ENCODE measurements around the gene DAAM2. TPM values are rescaled to one million over a fixed set of nuclear protein-coding genes. Genes with fewer than 3 reads are reported as not detected.

The DAAM2 gene
- total and polyA plus RNA-seq, 2 of the 8 experiments (the other 6 are each of a cell fraction or from before 2014, with no cell fraction given) = 1.5 to 2.9 TPM

DNA sequence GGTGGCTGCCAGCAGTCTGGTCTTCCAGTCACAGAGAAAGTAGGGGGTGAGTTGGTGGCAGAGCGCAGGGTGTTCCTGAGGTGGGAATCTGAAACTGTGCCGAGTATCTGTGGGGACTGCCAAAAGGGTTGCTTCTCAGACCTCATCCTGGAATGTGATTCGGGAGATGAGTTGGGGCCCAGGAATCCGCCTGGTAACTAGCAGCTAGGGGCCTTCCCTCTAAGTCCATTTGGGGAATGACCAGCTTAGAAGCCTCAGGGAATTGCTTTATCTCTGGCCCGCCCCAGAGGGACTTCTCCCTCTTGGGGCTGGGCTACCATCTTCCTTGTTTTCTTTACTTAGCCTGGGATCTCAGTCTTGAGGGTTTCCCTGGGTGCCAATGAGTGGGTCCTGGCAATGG is 92.5 kb downstream of the DAAM2 start:
- Histone ChIP-seq H3K27ac (ENCODE audit: low read depth, low read length) (no peak overlapping the region), H3K9ac (replicated peaks in 1 of 4; ENCODE audit: extremely low read depth in 1 of 4, low read depth in 3 of 4, low read length in 3 of 4) (no peak overlapping the region)

More for the DNA sequence above, 92.5 kb downstream of the DAAM2 start:
- H2AK5ac ChIP-seq (ENCODE audit: low read depth, low read length) = no peak overlapping the region
- no peak overlapping the region for H4K8ac ChIP-seq (ENCODE audit: extremely low read depth, insufficient read depth, low read length)
- H3K9me3 ChIP-seq (ENCODE audit: insufficient read depth in 2 of 2, low read depth in 1 of 2, low read length in 1 of 2) = no peaks in the 10 kb centered on the region
- H3K23ac ChIP-seq (ENCODE audit: insufficient read length) = no peak overlapping the region
- no peaks in the 10 kb centered on the region for H3K79me2 ChIP-seq (ENCODE audit: control insufficient read depth in 1 of 2, insufficient read depth in 2 of 2, low read length in 2 of 2)
- 78% methylated on average over 5 of the region's 5 CpGs; no CpG with 5 or more reads in 1 of the 2 experiments for WGBS, 2 experiments (ENCODE audit: extremely low coverage in 1 of 2, insufficient coverage in 1 of 2, insufficient read length in 1 of 2, insufficient replicate concordance in 2 of 2, low coverage in 1 of 2, low lambda C conversion rate in 2 of 2, missing lambda C conversion rate in 1 of 2)
- H3K4me1 ChIP-seq (replicated peaks in 1 of 4; ENCODE audit: control insufficient read depth in 3 of 4, insufficient read depth in 4 of 4, low read length in 3 of 4) = no peaks in the 10 kb centered on the region
- H2BK120ac ChIP-seq (replicated peaks; ENCODE audit: low read depth, low read length) = no peak overlapping the region
- POLR2A ChIA-PET (ENCODE audit: partially characterized antibody) = no interaction called here
- H3K4ac ChIP-seq (replicated peaks; ENCODE audit: insufficient read length, low read depth, low read length) = no peak overlapping the region
- 0 out of 2 replicates have a peak, but pooled peaks cover 2% of the 10 kb centered on the region for H3K23me2 ChIP-seq (ENCODE audit: low read depth, low read length)
- H2AFZ ChIP-seq (ENCODE audit: low read length) = no peak overlapping the region
- no peak overlapping the region for H2BK15ac ChIP-seq (ENCODE audit: low read length)
- CTCF ChIA-PET (ENCODE audit: partially characterized antibody) = interaction anchor here (0.6 to 15.7 kb wide), 5 partner anchors 8 to 1152 kb away, joined by 3 to 135 read pairs (median 4); no protein-coding TSS in a partner anchor
- H3K18ac ChIP-seq (ENCODE audit: extremely low read depth, low read length) = no peak overlapping the region
- no peak overlapping the region for H2BK5ac ChIP-seq (ENCODE audit: low read depth, low read length)
- no peak overlapping the region for H3K4me3 ChIP-seq (ENCODE audit: extremely low read depth in 1 of 4, insufficient read depth in 2 of 4, low read depth in 3 of 4, low read length in 4 of 4)
- no peak overlapping the region for H4K91ac ChIP-seq (replicated peaks; ENCODE audit: insufficient read length, low read length)
- TF ChIP-seq CBX5 (IDR thresholded peaks at IDR 0.05; ENCODE audit: low read depth, low read length) (no peak), KDM1A (IDR thresholded peaks at IDR 0.05; ENCODE audit: borderline replicate concordance, low read length) (no peak), TAF1 (IDR thresholded peaks at IDR 0.05; ENCODE audit: low read depth, low read length) (no peak), TBP (IDR thresholded peaks at IDR 0.05; ENCODE audit: low read depth, low read length) (no peak), POLR2A (IDR thresholded peaks at IDR 0.05; ENCODE audit: control extremely low read depth in 1 of 2, low read depth in 2 of 2, low read length in 2 of 2) (no peak), EGR1 (IDR thresholded peaks at IDR 0.05; ENCODE audit: borderline replicate concordance, low read depth, low read length) (no peak), TAF7 (optimal IDR thresholded peaks at IDR 0.05; ENCODE audit: borderline replicate concordance, low read depth, low read length) (no peak), FOSL1 (IDR thresholded peaks at IDR 0.05; ENCODE audit: insufficient read depth, low read depth, low read length) (no peak), CBX8 (IDR thresholded peaks at IDR 0.05; ENCODE audit: borderline replicate concordance, low read depth, low read length) (no peak), SUZ12 (IDR thresholded peaks at IDR 0.05; ENCODE audit: low read length) (no peak), BRCA1 (IDR thresholded peaks at IDR 0.05; ENCODE audit: low read depth, low read length) (no peak), RXRA (IDR thresholded peaks at IDR 0.05; ENCODE audit: insufficient read depth, low read depth, low read length) (no peak), SIX5 (IDR thresholded peaks at IDR 0.05; ENCODE audit: low read depth, low read length) (no peak), CTBP2 (IDR thresholded peaks at IDR 0.05; ENCODE audit: borderline replicate concordance, insufficient read depth, insufficient read length, low read length) (no peak)
- DNase-seq (ENCODE audit: low read depth in 1 of 2, low spot score in 2 of 2) (no peak), FAIRE-seq (no peak)
- no peaks in the 10 kb centered on the region for H4K20me1 ChIP-seq (replicated peaks in 1 of 2; ENCODE audit: control insufficient read depth in 1 of 2, insufficient read depth in 2 of 2, low read length in 2 of 2)
- no peaks in the 10 kb centered on the region for H3K79me1 ChIP-seq (ENCODE audit: low read depth, low read length)
- H3K27me3 ChIP-seq (replicated peaks in 1 of 4; ENCODE audit: control insufficient read depth in 3 of 4, extremely low read depth in 1 of 4, insufficient read depth in 3 of 4, low read length in 3 of 4) = no peaks in the 10 kb centered on the region
- no peak overlapping the region for H3K14ac ChIP-seq (ENCODE audit: insufficient read length)
- no peak overlapping the region for H3K4me2 ChIP-seq (ENCODE audit: insufficient read depth in 1 of 2, low read depth in 2 of 2, low read length in 2 of 2)
- no peak overlapping the region for H2BK12ac ChIP-seq (ENCODE audit: low read depth, low read length)
- H2BK20ac ChIP-seq (ENCODE audit: low read length) = no peak overlapping the region
- H3K56ac ChIP-seq (replicated peaks; ENCODE audit: insufficient read length, low read depth, low read length) = no peak overlapping the region
- no peaks in the 10 kb centered on the region for H3K36me3 ChIP-seq (ENCODE audit: control insufficient read depth in 2 of 4, insufficient read depth in 4 of 4, low read length in 3 of 4)
- no peak overlapping the region for H4K5ac ChIP-seq (ENCODE audit: insufficient read length, low read depth, low read length)
